Muscle layer of duodenum (tissue), 2 donors: ENCODE results near the gene GLE1.

Experiments used
- H3K27ac ChIP-seq: one replicate; pipeline ENCODE4 v1.7.0; 2013; ENCODE audit warnings: mild to moderate bottlenecking, low read length
- H3K27me3 ChIP-seq: one replicate; pipeline ENCODE4 v1.7.0; 2013; ENCODE audit warnings: low read depth, mild to moderate bottlenecking, control low read depth, low read length
- H3K36me3 ChIP-seq, 2 donors: one replicate each; pipeline ENCODE4 v1.7.0; 2013; ENCODE audit warnings: low read length in 2 of 2, control low read depth in 1 of 2, mild to moderate bottlenecking in 1 of 2; ENCODE audit not compliant: insufficient read depth in 2 of 2, control insufficient read depth in 1 of 2
- H3K4me1 ChIP-seq, 2 donors: one replicate each; pipeline ENCODE4 v1.7.0; 2013; ENCODE audit warnings: low read length in 2 of 2, mild to moderate bottlenecking in 2 of 2, control low read depth in 1 of 2, moderate library complexity in 1 of 2; ENCODE audit not compliant: insufficient read depth in 2 of 2, control insufficient read depth in 1 of 2
- H3K4me3 ChIP-seq, 2 donors: one replicate each; pipeline ENCODE4 v1.7.0; 2013; ENCODE audit warnings: low read length in 2 of 2, low read depth in 1 of 2, mild to moderate bottlenecking in 1 of 2
- H3K9me3 ChIP-seq, 2 donors: one replicate each; pipeline ENCODE4 v1.7.0; 2013; ENCODE audit warnings: low read length in 2 of 2, control low read depth in 1 of 2, mild to moderate bottlenecking in 1 of 2; ENCODE audit not compliant: control insufficient read depth in 1 of 2
- donor health status: healthy.

The GLE1 gene

GRCh38 chr9:128479262-128479661, 25.3 kb upstream of the GLE1 start:
- no peak overlapping the region for H3K27ac ChIP-seq
- H3K36me3 ChIP-seq: peaks cover 27 to 47% of the 10 kb centered on the region in 2 donors
- H3K9me3 ChIP-seq: no peaks in the 10 kb centered on the region

GRCh38 chr9:128481561-128481960, 23.0 kb upstream of the GLE1 start:
- no peak overlapping the region for H3K4me3 ChIP-seq
- H3K9me3 ChIP-seq: no peaks in the 10 kb centered on the region
- H3K27ac ChIP-seq: no peak overlapping the region
- peaks cover 37 to 64% of the 10 kb centered on the region in 2 donors for H3K36me3 ChIP-seq
- H3K27me3 ChIP-seq: no peaks in the 10 kb centered on the region
- no peaks in the 10 kb centered on the region for H3K4me1 ChIP-seq

More at GRCh38 chr9:128479262-128479661, 25.3 kb upstream of the GLE1 start:
- no peaks in the 10 kb centered on the region for H3K4me1 ChIP-seq
- H3K4me3 ChIP-seq: no peak overlapping the region
- no peaks in the 10 kb centered on the region for H3K27me3 ChIP-seq

GRCh38 chr9:128482186-128482585, 22.3 kb upstream of the GLE1 start:
- no peaks in the 10 kb centered on the region for H3K4me1 ChIP-seq
- H3K9me3 ChIP-seq: no peaks in the 10 kb centered on the region
- H3K27me3 ChIP-seq: no peaks in the 10 kb centered on the region
- no peak overlapping the region for H3K27ac ChIP-seq
- H3K4me3 ChIP-seq: no peak overlapping the region
- peaks cover 43 to 67% of the 10 kb centered on the region in 2 donors for H3K36me3 ChIP-seq

- Histone ChIP-seq H3K9me3 (no peaks in the 10 kb centered on the region), H3K27me3 (no peaks in the 10 kb centered on the region), H3K36me3 (peaks cover 37 to 65% of the 10 kb centered on the region in 2 donors), H3K27ac (no peak overlapping the region), H3K4me1 (no peaks in the 10 kb centered on the region), H3K4me3 (no peak overlapping the region)
Measured at GRCh38 chr9:128484686-128485413, 19.7 kb upstream of the GLE1 start.

- Histone ChIP-seq H3K36me3 (peaks cover 37 to 71% of the 10 kb centered on the region in 2 donors), H3K4me1 (no peaks in the 10 kb centered on the region), H3K9me3 (no peaks in the 10 kb centered on the region), H3K4me3 (no peak overlapping the region), H3K27me3 (no peaks in the 10 kb centered on the region), H3K27ac (no peak overlapping the region)
Measured at GRCh38 chr9:128485414-128485855, 19.1 kb upstream of the GLE1 start.

- no peaks in the 10 kb centered on the region for H3K27me3 ChIP-seq
- H3K36me3 ChIP-seq: peaks cover 37 to 72% of the 10 kb centered on the region in 2 donors
- no peaks in the 10 kb centered on the region for H3K9me3 ChIP-seq
- no peak overlapping the region for H3K4me3 ChIP-seq
- H3K27ac ChIP-seq: no peak overlapping the region
- no peaks in the 10 kb centered on the region for H3K4me1 ChIP-seq
Measured at GRCh38 chr9:128486201-128486600, 18.3 kb upstream of the GLE1 start.

- H3K4me1 ChIP-seq: peaks cover 0 to 9% of the 10 kb centered on the region in 2 donors
- H3K4me3 ChIP-seq: no peak overlapping the region
- no peaks in the 10 kb centered on the region for H3K27me3 ChIP-seq
- no peak overlapping the region for H3K27ac ChIP-seq
- H3K9me3 ChIP-seq: no peaks in the 10 kb centered on the region
- H3K36me3 ChIP-seq: peaks cover 29 to 61% of the 10 kb centered on the region in 2 donors
Measured at GRCh38 chr9:128493424-128493823, 11.1 kb upstream of the GLE1 start.

GRCh38 chr9:128494108-128494745, 10.3 kb upstream of the GLE1 start:
- Histone ChIP-seq H3K36me3 (peaks cover 36 to 69% of the 10 kb centered on the region in 2 donors), H3K9me3 (no peaks in the 10 kb centered on the region), H3K4me1 (peaks cover 0 to 9% of the 10 kb centered on the region in 2 donors), H3K4me3 (peak overlapping the region in 1 of 2 donors; percentile 8), H3K27me3 (no peaks in the 10 kb centered on the region), H3K27ac (no peak overlapping the region)

GRCh38 chr9:128494746-128495129, 9.8 kb upstream of the GLE1 start:
- no peaks in the 10 kb centered on the region for H3K27me3 ChIP-seq
- H3K9me3 ChIP-seq: no peaks in the 10 kb centered on the region
- no peak overlapping the region for H3K27ac ChIP-seq
- peaks cover 32 to 69% of the 10 kb centered on the region in 2 donors for H3K36me3 ChIP-seq
- H3K4me1 ChIP-seq: peaks cover 0 to 9% of the 10 kb centered on the region in 2 donors
- H3K4me3 ChIP-seq: peak overlapping the region in 1 of 2 donors; percentile 8

- Histone ChIP-seq H3K27me3 (no peaks in the 10 kb centered on the region), H3K36me3 (peaks cover 32 to 69% of the 10 kb centered on the region in 2 donors), H3K4me1 (peaks cover 0 to 9% of the 10 kb centered on the region in 2 donors), H3K4me3 (no peak overlapping the region), H3K9me3 (no peaks in the 10 kb centered on the region), H3K27ac (no peak overlapping the region)
Measured at GRCh38 chr9:128495296-128495695, 9.2 kb upstream of the GLE1 start.

GRCh38 chr9:128495804-128496417, 8.6 kb upstream of the GLE1 start:
- Histone ChIP-seq H3K36me3 (peaks cover 32 to 68% of the 10 kb centered on the region in 2 donors), H3K27me3 (no peaks in the 10 kb centered on the region), H3K4me1 (peaks cover 0 to 9% of the 10 kb centered on the region in 2 donors), H3K4me3 (no peak overlapping the region), H3K9me3 (no peaks in the 10 kb centered on the region), H3K27ac (no peak overlapping the region)
